Eye (tissue), 1 donor: ENCODE data around the gene BBC3.
A peak's percentile ranks its signal among the peaks of the same experiment; 100 is the strongest.
"Not testable (repeated sequence)": the region's sequence is repeated elsewhere in the genome, so short reads cannot be mapped to it uniquely, and the experiment has no call there.

ENCODE experiments used
- DNase-seq: peaks from one replicate; pipeline ENCODE4 v3.0.0-alpha.2; 2015

BBC3 gene, protein sequence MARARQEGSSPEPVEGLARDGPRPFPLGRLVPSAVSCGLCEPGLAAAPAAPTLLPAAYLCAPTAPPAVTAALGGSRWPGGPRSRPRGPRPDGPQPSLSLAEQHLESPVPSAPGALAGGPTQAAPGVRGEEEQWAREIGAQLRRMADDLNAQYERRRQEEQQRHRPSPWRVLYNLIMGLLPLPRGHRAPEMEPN

GRCh38 chr19:47230921-47231214 lies at the start of gene BBC3:
Gene BBC3, minus strand, starts transcription at chr19:47231199. Its CDS starts 2,768 bp downstream, at chr19:47228431.
- DNase-seq, result no peak

GRCh38 chr19:47280183-47280797 lies 49.3 kb upstream of the BBC3 start:
- DNase-seq, result peak; percentile 32

- not testable (repeated sequence) for DNase-seq
Measured at GRCh38 chr19:47276513-47276912, 45.5 kb upstream of the BBC3 start.

GRCh38 chr19:47275791-47276461 lies 44.9 kb upstream of the BBC3 start:
- DNase-seq, result no peak

DNA sequence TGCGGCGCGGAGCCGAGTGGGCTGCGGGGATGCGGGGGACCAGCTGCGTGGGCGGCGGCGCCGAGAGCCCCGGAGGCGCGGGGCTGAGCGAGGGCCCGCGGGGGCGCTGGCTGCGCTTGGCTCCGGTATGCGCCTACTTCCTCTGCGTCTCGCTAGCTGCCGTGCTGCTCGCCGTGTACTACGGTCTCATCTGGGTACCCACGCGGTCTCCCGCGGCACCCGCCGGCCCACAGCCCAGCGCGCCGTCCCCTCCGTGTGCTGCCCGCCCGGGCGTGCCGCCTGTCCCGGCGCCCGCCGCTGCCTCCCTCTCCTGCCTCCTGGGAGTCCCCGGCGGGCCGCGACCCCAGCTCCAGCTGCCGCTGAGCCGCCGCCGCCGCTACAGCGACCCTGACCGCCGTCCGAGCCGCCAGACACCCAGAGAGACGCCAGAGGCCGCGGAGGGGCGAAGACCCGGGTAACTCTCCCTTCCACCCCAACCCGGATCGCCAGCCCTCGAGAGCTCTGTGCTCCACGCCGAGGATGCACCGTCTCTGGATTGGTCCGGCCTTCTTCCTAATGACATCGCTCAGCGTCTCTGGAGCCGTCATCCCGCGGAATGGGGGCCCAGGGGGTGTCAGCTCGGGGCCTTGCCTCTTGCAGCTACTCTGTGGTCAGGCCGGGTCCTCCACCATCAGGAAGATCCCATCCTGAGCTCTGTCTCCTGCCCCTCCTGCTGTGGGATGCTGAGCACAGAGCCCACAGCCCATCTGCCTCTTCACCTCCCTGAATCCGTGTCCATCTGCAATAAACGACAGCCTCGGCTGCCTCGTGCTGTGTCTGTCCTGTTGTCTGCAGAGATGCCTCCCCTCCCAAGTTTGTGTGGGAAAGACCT lies 44.1 kb upstream of the BBC3 start:
- DNase-seq, result peak; percentile 66

DNA sequence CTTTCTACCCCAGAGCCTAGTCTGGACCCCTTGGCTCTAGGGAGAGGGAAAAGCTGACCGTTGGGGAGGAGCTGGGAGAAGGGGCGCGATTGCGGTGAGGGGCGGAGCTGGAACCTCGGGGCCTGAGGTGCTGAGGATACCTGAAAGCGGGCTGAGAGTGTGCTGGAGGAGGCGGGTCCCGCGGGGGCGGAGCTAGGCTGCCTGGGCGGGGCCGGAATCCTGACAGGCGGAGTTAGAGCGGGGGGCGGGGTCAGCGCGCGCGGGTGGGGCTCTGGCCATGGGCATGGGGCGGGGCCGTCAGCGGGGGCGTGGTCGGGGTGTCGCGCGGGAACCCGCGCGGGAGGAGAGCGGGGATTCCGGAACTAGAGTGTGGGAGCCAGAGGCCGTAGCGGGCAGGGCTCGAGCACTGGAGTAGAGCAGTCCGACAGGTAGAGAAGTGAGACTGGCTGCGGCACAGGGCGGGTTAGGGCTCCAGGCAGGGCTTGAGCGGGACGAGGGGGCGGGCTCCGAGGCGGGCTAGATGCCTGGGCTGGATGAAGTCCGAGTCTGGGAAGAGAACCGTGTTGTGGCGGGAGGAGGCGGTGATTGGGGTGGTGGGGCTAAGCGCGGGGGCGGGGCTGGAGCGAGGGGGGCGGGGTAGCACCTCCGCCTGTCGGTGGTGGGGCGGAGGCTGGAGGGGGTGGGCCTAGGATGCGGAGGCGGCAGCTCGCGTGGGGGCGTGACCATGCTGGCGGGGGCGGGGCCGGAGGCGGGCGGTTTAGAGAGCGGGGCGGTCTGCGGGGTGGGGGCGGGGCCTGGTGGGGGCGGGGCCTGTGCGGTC lies 43.3 kb upstream of the BBC3 start, which contains the start of gene INAFM1:
TSS of gene INAFM1 (plus strand) at position 815 of the 820 bp plus-strand sequence. CDS start 35 bp downstream, outside the sequence.
- peak; percentile 97 for DNase-seq

DNA sequence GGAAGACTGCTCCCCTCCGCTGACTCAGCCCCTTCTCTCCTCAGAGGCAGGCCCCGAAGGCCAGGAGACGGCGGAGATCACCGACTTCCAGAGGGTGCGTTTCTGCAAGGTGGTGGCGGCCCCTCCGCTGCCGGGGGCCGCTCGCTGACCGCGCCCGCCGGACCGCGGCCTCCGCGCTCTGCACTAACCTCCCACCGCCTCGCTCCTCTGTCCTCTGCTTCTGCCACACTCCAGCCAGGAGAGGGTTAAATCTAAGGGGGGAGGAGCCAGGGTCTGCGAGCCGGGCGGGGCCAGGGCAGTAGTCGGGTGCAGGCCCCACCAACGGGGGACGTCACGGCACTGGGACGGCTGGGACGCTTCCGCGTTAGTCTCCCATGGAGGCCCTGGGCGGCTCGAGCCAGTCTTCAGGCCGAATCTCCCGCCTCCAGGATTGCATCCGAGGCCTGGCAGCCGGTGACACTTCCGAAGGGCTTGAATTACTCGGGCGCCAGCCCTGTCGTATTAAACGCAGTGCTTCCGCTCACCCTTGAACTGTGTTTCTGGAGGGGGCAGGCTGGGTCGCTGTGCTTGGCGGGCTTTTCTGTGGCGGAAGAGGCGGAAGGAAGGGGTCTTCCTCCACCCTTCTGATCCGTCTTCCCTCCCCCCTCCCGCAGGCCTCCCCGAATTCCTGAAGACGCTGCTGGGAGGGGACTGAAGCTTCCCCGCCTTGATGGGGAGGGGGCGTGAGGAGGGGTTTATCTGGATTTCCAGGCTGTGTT lies 42.5 kb upstream of the BBC3 start:
- DNase-seq, result peak; percentile 97

DNA sequence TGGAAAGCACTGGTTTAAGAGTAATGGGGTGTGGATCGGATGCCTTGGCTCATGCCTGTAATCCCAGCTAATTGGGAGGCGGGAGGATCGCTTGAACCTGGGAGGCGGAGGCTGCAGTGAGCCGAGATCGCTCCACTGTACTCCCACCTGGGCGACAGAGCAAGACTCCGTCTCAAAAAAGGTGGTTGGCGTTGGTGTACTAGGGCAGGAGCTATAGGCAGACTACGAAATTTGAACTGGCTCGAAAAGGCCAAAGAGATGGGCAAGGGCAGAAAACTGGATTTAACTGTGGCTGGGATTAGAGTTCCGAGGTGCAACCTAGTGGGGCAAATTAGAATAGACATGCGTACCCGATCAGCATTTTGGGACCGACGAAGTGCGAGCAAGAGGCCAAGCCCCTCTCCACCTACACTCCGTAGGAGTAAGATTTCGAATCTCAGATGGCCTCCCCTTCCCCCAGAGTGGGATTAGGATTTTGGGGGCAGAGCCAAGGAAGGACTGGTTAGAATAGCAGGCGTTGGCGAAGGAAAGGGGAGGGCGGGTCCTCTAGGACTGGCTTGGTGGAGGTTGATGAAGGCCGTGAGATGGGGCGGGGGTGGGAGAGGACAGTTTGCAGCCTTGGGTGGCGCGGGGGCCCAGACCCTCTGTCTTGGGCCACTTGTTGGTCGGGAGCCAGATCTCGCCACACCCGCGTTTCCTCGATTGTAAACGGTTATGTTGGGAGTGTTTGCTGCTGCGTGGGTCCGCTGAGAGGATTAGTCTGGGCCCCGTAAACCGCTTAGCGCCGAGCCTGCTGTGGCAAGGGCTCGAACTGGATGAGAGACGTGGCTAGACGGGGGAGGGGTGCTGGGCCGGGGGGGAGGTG lies 41.7 kb upstream of the BBC3 start:
- peak; percentile 85 for DNase-seq

GRCh38 chr19:47271949-47272348 lies 41.0 kb upstream of the BBC3 start:
- no peak for DNase-seq

- no peak for DNase-seq
Measured at GRCh38 chr19:47270408-47270807, 39.4 kb upstream of the BBC3 start.

- no peak for DNase-seq
Measured at GRCh38 chr19:47269596-47269995, 38.6 kb upstream of the BBC3 start.

DNA sequence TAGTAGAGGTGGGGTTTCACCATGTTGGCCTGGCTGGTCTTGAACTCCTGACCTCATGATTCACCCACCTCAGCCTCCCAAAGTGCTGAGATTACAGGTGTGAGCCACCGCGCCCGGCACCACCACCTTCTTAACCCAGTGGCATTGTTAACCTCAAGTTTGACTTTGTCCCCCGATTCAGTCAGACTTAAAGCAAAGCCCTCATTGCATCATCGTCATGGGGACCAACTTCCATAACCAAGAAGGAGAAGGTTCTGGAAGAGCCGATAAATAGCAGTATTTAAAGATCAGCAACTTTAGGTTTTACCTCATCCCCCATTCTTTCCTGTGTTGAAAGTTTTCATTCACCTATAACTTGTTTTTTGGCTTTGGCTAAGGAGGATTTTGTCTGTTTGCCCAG lies 37.0 kb upstream of the BBC3 start:
- DNase-seq, result no peak

GRCh38 chr19:47267350-47267759 lies 36.4 kb upstream of the BBC3 start:
- no peak for DNase-seq

GRCh38 chr19:47266401-47266941 lies 35.5 kb upstream of the BBC3 start:
- DNase-seq, result no peak

DNA sequence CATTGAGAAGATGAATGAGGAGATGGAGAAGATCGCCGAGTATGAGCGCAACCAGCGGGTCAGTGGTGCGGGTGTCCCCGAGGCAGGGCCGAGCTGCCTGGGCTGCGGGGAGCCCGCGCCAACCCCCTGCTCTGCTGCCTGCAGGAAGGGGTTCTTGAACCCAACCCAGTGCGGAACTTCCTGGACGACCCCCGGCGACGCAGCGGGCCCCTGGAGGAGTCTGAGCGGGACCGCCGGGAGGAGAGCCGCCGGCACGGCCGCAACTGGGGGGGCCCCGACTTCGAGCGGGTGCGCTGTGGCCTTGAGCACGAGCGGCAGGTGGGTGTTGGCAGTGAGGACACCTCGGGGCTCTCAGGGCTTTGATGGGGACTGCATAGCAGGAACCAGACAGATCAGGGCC lies 33.6 kb upstream of the BBC3 start:
- DNase-seq, result no peak

DNA sequence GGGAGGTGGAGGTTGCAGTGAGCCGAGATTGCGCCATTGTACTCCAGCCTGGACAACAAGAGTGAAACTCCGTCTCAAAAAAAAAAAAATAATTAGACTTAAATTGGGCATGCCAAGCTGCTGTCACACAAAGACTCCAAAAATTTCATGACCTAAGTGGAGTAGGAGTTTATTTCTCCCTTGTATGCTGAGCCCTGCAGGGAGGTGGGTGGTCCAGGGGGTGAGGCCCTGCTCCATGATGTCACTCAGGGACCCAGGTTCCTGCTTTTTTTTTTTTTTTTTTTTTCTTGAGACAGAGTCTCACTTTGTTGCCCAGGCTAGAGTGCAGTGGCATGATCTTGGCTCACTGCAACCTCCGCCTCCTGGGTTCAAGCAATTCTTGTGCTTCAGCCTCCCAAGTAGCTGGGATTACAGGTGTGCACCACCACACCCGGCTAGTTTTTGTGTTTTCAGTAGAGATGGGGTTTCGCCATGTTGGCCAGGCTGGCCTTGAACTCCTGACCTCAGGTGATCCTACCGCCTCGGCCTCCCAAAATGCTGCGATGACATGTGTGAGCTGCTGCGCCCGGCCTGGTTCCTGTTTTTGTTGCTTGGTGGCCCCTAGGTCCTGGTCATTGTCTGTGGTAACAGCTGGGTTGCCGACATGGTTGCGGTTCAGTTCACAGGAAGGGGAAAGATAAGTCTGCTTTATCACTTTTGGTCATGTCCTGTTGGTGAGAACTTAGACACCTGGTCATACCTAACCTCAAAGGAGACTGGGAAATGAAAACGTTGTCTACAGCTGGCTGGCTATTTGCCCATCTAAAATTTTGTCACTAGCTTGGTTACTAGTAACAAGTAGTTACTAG lies 31.2 kb upstream of the BBC3 start:
- not testable (repeated sequence) for DNase-seq

GRCh38 chr19:47260476-47260875 lies 29.5 kb upstream of the BBC3 start:
- DNase-seq, result no peak

DNA sequence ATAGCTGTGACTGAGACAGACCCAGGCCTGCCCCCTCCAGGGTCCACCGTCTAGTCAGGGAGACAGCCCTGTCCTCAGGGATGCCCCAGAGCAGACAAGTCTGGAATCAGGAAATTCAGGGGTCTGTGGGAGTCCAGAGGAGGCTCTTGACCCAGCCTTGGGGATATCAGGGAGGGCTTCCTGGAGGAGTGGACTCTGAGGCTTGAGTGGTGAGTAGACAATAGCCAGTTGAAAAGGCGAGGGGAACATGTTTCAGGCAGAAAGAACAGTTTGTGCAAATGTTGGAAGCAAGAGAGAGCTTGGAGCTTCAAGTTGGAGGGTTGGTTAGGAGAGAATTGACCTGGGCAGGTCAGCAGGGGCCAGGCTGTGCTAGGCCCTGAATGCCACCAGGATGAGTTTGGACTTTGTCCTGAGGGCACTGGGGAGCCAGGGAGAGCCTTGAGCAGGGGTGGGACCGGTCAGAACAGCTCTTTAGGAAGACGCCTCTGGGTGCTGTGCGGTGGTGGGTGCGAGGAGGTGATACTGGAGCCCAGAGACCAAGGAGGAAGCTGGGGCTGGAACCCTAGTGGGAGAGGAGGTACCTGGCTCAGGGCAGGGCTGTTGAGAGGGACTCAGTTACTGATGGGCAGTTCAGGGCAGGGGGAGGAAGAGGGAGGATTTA lies 28.0 kb upstream of the BBC3 start:
- no peak for DNase-seq

DNA sequence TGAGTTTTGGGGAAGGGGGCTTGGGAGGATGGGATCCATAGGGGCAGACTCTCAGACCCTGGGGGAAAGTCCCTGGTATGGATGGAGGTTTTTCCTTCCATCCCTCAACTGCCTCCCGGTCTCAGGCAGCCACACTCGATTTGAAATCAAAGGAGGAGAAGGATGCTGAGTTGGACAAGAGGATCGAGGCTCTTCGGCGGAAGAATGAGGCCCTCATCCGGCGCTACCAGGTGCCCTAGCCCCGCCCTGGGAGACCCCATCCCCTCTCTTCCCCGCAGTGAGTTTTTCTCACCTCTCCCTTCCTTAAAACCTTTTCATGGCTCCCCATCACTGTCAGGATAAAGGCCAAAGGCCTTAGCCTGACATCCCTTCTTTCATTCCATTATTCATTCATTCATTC lies 27.4 kb upstream of the BBC3 start:
- no peak for DNase-seq
